ENCODE data around the gene SLC17A9. TPM values are rescaled to one million over a fixed set of nuclear protein-coding genes. Genes with fewer than 3 reads are reported as not detected.
A peak's percentile ranks its signal among the peaks of the same experiment; 100 is the strongest.

Gene SLC17A9
- total and polyA plus RNA-seq, 7 experiments from 2014 or later, result 0.44 to 12.6 (median 3.5) TPM

GRCh38 chr20:62933966-62934365, 18.5 kb upstream of the SLC17A9 start:
- no peak overlapping the region for H3K4me3 ChIP-seq (ENCODE audit: low read length)
- DNase-seq (peak in 1 of 9 donors; percentile 2), ATAC-seq (no peak)
- H3K27ac ChIP-seq (ENCODE audit: low read depth, low read length), result no peak overlapping the region
- H3K27me3 Mint-ChIP-seq, result no peaks in the 10 kb centered on the region
- peaks cover 13 to 48% (median 26%) of the 10 kb centered on the region in 7 donors for H3K4me1 Mint-ChIP-seq
- no peak overlapping the region for H3K27ac Mint-ChIP-seq
- peaks cover 0 to 29% (median 0%) of the 10 kb centered on the region in 3 experiments for H3K36me3 ChIP-seq (ENCODE audit: control insufficient read depth in 2 of 3, insufficient read depth in 3 of 3, low read length in 3 of 3)
- no peaks in the 10 kb centered on the region for H3K9me3 Mint-ChIP-seq
- no peak overlapping the region for H3K4me3 Mint-ChIP-seq
- ChIA-PET CTCF (interaction anchor here (1.0 to 2.2 kb wide), 3 partner anchors 26 to 32 kb away, joined by 3 to 8 read pairs (median 4); no protein-coding TSS in a partner anchor), POLR2A (interaction anchor here (1.0 to 7.0 kb wide), 5 partner anchors 8 to 33 kb away, joined by 4 to 84 read pairs (median 10); partner anchors contain the start of gene DIDO1)
- H3K27me3 ChIP-seq (ENCODE audit: control insufficient read depth in 2 of 2, insufficient read depth in 2 of 2, low read length in 2 of 2), result no peaks in the 10 kb centered on the region
- intact Hi-C loops (cut with micrococcal nuclease), result no loop called here
- H3K4me1 ChIP-seq (ENCODE audit: control insufficient read depth in 2 of 2, insufficient read depth in 2 of 2, low read length in 2 of 2), result peaks cover 28 to 36% of the 10 kb centered on the region in 2 donors
- H3K36me3 Mint-ChIP-seq, result peaks cover 0 to 6% (median 0%) of the 10 kb centered on the region in 5 donors
- no peaks in the 10 kb centered on the region for H3K9me3 ChIP-seq (ENCODE audit: control insufficient read depth in 2 of 3, low read length in 3 of 3)

GRCh38 chr20:62935204-62935967, 17.1 kb upstream of the SLC17A9 start:
- Histone ChIP-seq H3K4me1 (ENCODE audit: control insufficient read depth in 2 of 2, insufficient read depth in 2 of 2, low read length in 2 of 2) (peaks cover 34 to 38% of the 10 kb centered on the region in 2 donors), H3K4me3 (ENCODE audit: low read length) (no peak overlapping the region), H3K36me3 (ENCODE audit: control insufficient read depth in 2 of 3, insufficient read depth in 3 of 3, low read length in 3 of 3) (peaks cover 0 to 29% (median 0%) of the 10 kb centered on the region in 3 experiments), H3K9me3 (ENCODE audit: control insufficient read depth in 2 of 3, low read length in 3 of 3) (no peaks in the 10 kb centered on the region), H3K27ac (ENCODE audit: low read depth, low read length) (no peak overlapping the region), H3K27me3 (ENCODE audit: control insufficient read depth in 2 of 2, insufficient read depth in 2 of 2, low read length in 2 of 2) (no peaks in the 10 kb centered on the region)
- Mint-ChIP-seq H3K9me3 (no peaks in the 10 kb centered on the region), H3K27ac (no peak overlapping the region), H3K27me3 (no peaks in the 10 kb centered on the region), H3K36me3 (peaks cover 0 to 9% (median 0%) of the 10 kb centered on the region in 5 donors), H3K4me1 (peaks cover 17 to 47% (median 30%) of the 10 kb centered on the region in 7 donors), H3K4me3 (no peak overlapping the region)
- CTCF ChIA-PET, result interaction anchor here (0.8 to 2.2 kb wide), 7 partner anchors 9 to 36 kb away, joined by 3 to 8 read pairs (median 4); partner anchors contain the start of gene DIDO1
- POLR2A ChIA-PET, result interaction anchor here (1.7 to 7.0 kb wide), 5 partner anchors 9 to 35 kb away, joined by 6 to 84 read pairs (median 57); partner anchors contain the start of genes DIDO1 and SLC17A9
- DNase-seq (no peak), ATAC-seq (no peak)
- intact Hi-C loops (cut with micrococcal nuclease), result loop anchor here (5.0 kb wide), 5 partner anchors 33 to 813 kb away; partner anchors contain the start of genes ADRM1 (in 1 of the 2), LSM14B (in 1 of the 2) and YTHDF1 (in 1 of the 2)

GRCh38 chr20:62935968-62936585, 16.4 kb upstream of the SLC17A9 start:
- no peaks in the 10 kb centered on the region for H3K27me3 Mint-ChIP-seq
- H3K27me3 ChIP-seq (ENCODE audit: control insufficient read depth in 2 of 2, insufficient read depth in 2 of 2, low read length in 2 of 2), result no peaks in the 10 kb centered on the region
- ATAC-seq (no peak), DNase-seq (peak in 1 of 9 donors; percentile 4)
- peak overlapping the region in 3 of 10 donors; percentile 94 to 98 (median 95) for H3K4me3 Mint-ChIP-seq
- ChIA-PET CTCF (interaction anchor here (1.0 to 2.2 kb wide), 6 partner anchors 8 to 35 kb away, joined by 3 to 13 read pairs (median 6); partner anchors contain the start of gene DIDO1), POLR2A (interaction anchor here (1.7 to 7.0 kb wide), 4 partner anchors 8 to 18 kb away, joined by 6 to 84 read pairs (median 58); partner anchors contain the start of genes DIDO1 and SLC17A9)
- H3K27ac Mint-ChIP-seq, result peak overlapping the region in 1 of 9 donors; percentile 88
- H3K9me3 ChIP-seq (ENCODE audit: control insufficient read depth in 2 of 3, low read length in 3 of 3), result no peaks in the 10 kb centered on the region
- H3K4me3 ChIP-seq (ENCODE audit: low read length), result no peak overlapping the region
- peaks cover 0 to 9% (median 0%) of the 10 kb centered on the region in 5 donors for H3K36me3 Mint-ChIP-seq
- H3K27ac ChIP-seq (ENCODE audit: low read depth, low read length), result no peak overlapping the region
- peaks cover 0 to 32% (median 0%) of the 10 kb centered on the region in 3 experiments for H3K36me3 ChIP-seq (ENCODE audit: control insufficient read depth in 2 of 3, insufficient read depth in 3 of 3, low read length in 3 of 3)
- peaks cover 17 to 44% (median 29%) of the 10 kb centered on the region in 7 donors for H3K4me1 Mint-ChIP-seq
- no peaks in the 10 kb centered on the region for H3K9me3 Mint-ChIP-seq
- intact Hi-C loops (cut with micrococcal nuclease), result loop anchor here (5.0 kb wide), 5 partner anchors 34 to 814 kb away; partner anchors contain the start of genes ADRM1 (in 1 of the 2), LSM14B (in 1 of the 2) and YTHDF1 (in 1 of the 2)
- H3K4me1 ChIP-seq (ENCODE audit: control insufficient read depth in 2 of 2, insufficient read depth in 2 of 2, low read length in 2 of 2), result peaks cover 34 to 37% of the 10 kb centered on the region in 2 donors

- Mint-ChIP-seq H3K27ac (peak overlapping the region; percentile 88 to 98 (median 95)), H3K4me1 (peaks cover 27 to 51% (median 40%) of the 10 kb centered on the region in 7 donors), H3K27me3 (no peaks in the 10 kb centered on the region), H3K36me3 (peaks cover 0 to 11% (median 7%) of the 10 kb centered on the region in 5 donors), H3K9me3 (no peaks in the 10 kb centered on the region), H3K4me3 (peak overlapping the region in 6 of 10 donors; percentile 94 to 98 (median 96))
- ChIA-PET POLR2A (interaction anchor here (0.6 to 7.0 kb wide), 13 partner anchors 8 to 166 kb away, joined by 3 to 84 read pairs (median 5); partner anchors contain the start of genes DIDO1, MRGBP and SLC17A9), CTCF (interaction anchor here (0.5 to 2.0 kb wide), 4 partner anchors 10 to 68 kb away, joined by 3 to 13 read pairs (median 5); no protein-coding TSS in a partner anchor)
- Histone ChIP-seq H3K4me1 (ENCODE audit: control insufficient read depth in 2 of 2, insufficient read depth in 2 of 2, low read length in 2 of 2) (peaks cover 34 to 37% of the 10 kb centered on the region in 2 donors), H3K4me3 (ENCODE audit: low read length) (peak overlapping the region; percentile 94), H3K36me3 (ENCODE audit: control insufficient read depth in 2 of 3, insufficient read depth in 3 of 3, low read length in 3 of 3) (peaks cover 0 to 40% (median 0%) of the 10 kb centered on the region in 3 experiments), H3K27me3 (ENCODE audit: control insufficient read depth in 2 of 2, insufficient read depth in 2 of 2, low read length in 2 of 2) (no peaks in the 10 kb centered on the region), H3K9me3 (ENCODE audit: control insufficient read depth in 2 of 3, low read length in 3 of 3) (no peaks in the 10 kb centered on the region), H3K27ac (ENCODE audit: low read depth, low read length) (peak overlapping the region; percentile 97)
- peak; percentile 95 for ATAC-seq
- DNase-seq, result peak; percentile 96 to 98 (median 97)
- intact Hi-C loops (cut with micrococcal nuclease), result loop anchor here (1.0 to 5.0 kb wide), 10 partner anchors 8 to 815 kb away; partner anchors contain the start of genes ADRM1 (in 1 of the 2), DIDO1 (in 1 of the 2), LSM14B (in 1 of the 2) and YTHDF1 (in 1 of the 2)
Observed at GRCh38 chr20:62937268-62938104, 15.0 kb upstream of the SLC17A9 start.

- intact Hi-C loops (cut with micrococcal nuclease), result loop anchor here (1.0 to 5.0 kb wide), 7 partner anchors 16 to 816 kb away; partner anchors contain the start of genes ADRM1 (in 1 of the 2), LSM14B (in 1 of the 2) and YTHDF1 (in 1 of the 2)
- peaks cover 24 to 56% (median 45%) of the 10 kb centered on the region in 7 donors for H3K4me1 Mint-ChIP-seq
- peaks cover 34 to 37% of the 10 kb centered on the region in 2 donors for H3K4me1 ChIP-seq (ENCODE audit: control insufficient read depth in 2 of 2, insufficient read depth in 2 of 2, low read length in 2 of 2)
Observed at GRCh38 chr20:62938105-62938888, 14.2 kb upstream of the SLC17A9 start, which contains the start of gene GID8. Gene GID8 (plus strand): TSS chr20:62938147. CDS start chr20:62941503, 3,356 bp downstream.

More at GRCh38 chr20:62938105-62938888, 14.2 kb upstream of the SLC17A9 start, which contains the start of gene GID8:
- peak within 1 kb of the TSS in 9 of 10 donors; percentile 89 to 100 (median 98) for H3K4me3 Mint-ChIP-seq
- ATAC-seq (peak; percentile 58), DNase-seq (peak in 2 of 9 donors; percentile 46 to 74)
- peak within 1 kb of the TSS; percentile 93 to 99 (median 95) for H3K27ac Mint-ChIP-seq
- CTCF ChIA-PET, result interaction anchor here (2.0 kb wide), 1 partner anchor 11 kb away, joined by 13 read pairs; no protein-coding TSS in a partner anchor
- H3K36me3 ChIP-seq (ENCODE audit: control insufficient read depth in 2 of 3, insufficient read depth in 3 of 3, low read length in 3 of 3), result peaks cover 0 to 48% (median 5%) of the 10 kb centered on the region in 3 experiments
- no peaks in the 10 kb centered on the region for H3K9me3 Mint-ChIP-seq
- no peaks in the 10 kb centered on the region for H3K27me3 ChIP-seq (ENCODE audit: control insufficient read depth in 2 of 2, insufficient read depth in 2 of 2, low read length in 2 of 2)
- peaks cover 6 to 11% (median 7%) of the 10 kb centered on the region in 5 donors for H3K36me3 Mint-ChIP-seq
- peak within 1 kb of the TSS; percentile 94 for H3K4me3 ChIP-seq (ENCODE audit: low read length)
- H3K27ac ChIP-seq (ENCODE audit: low read depth, low read length), result peak within 1 kb of the TSS; percentile 97
- H3K27me3 Mint-ChIP-seq, result no peaks in the 10 kb centered on the region
- H3K9me3 ChIP-seq (ENCODE audit: control insufficient read depth in 2 of 3, low read length in 3 of 3), result no peaks in the 10 kb centered on the region
- POLR2A ChIA-PET, result interaction anchor here (1.2 to 7.0 kb wide), 11 partner anchors 11 to 165 kb away, joined by 3 to 84 read pairs (median 5); partner anchors contain the start of genes DIDO1, MRGBP and SLC17A9
